Neural crest cell (in vitro differentiated cells): ENCODE results near the gene DYNC1I1. TPM values are rescaled to one million over a fixed set of nuclear protein-coding genes. Genes with fewer than 3 reads are reported as not detected.
A peak's percentile ranks its signal among the peaks of the same experiment; 100 is the strongest.

Experiments
- DNase-seq: peaks from one replicate; pipeline ENCODE4 v3.0.0; 2021; ENCODE audit warnings: low read depth, mixed read lengths, low spot score
- H3K27ac Mint-ChIP-seq: one replicate; pipeline ENCODE4 v1.8.0; 2021; ENCODE audit warnings: mild to moderate bottlenecking, mixed read lengths; ENCODE audit not compliant: unreplicated experiment
- H3K27me3 Mint-ChIP-seq: 2 replicates; pipeline ENCODE4 v1.8.0; 2021; ENCODE audit warnings: low read depth, mild to moderate bottlenecking, mixed read lengths
- H3K36me3 Mint-ChIP-seq: 2 replicates; pipeline ENCODE4 v1.8.0; 2021; ENCODE audit warnings: low read depth, mild to moderate bottlenecking, mixed read lengths
- H3K4me1 Mint-ChIP-seq: 2 replicates; pipeline ENCODE4 v1.8.0; 2021; ENCODE audit warnings: mixed read lengths
- H3K4me3 Mint-ChIP-seq: one replicate; pipeline ENCODE4 v1.8.0; 2021; ENCODE audit warnings: mild to moderate bottlenecking, mixed read lengths
- H3K9me3 Mint-ChIP-seq: 2 replicates; pipeline ENCODE4 v1.8.0; 2021; ENCODE audit warnings: mixed read lengths
- total RNA-seq: library from RNA; stranded (reverse); gene quantifications from 2 replicates; pipeline ENCODE4 v1.2.1, GENCODE V29; 2021
- TF ChIP-seq, protein P1 (sequence below): fragments of 200-600 bp; sonication (generic); conservative IDR thresholded peaks from 2 replicates; pipeline ENCODE4 v1.5.0; 2021; ENCODE audit warnings: antibody characterized with exemption, mild to moderate bottlenecking

DYNC1I1 gene
- total RNA-seq, 1 donor from 2014 or later: 0.79 TPM

DNA sequence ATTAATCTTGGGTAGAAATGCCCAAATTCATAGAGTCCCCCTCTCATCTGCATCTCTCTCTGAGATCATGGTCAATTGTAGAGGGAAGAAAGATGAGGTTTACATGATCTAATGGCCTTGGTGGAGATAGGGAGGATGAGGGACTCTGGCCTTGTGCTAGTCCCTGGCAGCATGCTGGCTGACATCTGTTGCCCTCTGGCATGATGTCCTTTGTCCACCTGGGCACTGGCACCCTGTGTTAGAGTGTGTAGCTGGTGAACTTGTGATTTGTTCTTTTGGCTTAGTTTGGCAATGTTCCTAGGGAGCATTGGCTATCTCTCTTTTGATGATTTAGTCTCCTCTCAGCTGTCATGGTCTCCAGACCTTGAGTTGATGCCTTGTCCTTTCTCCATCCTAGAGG is 103.2 kb downstream of the DYNC1I1 start:
- H3K4me1 Mint-ChIP-seq: no peaks in the 10 kb centered on the region
- peaks cover 2% of the 10 kb centered on the region for H3K9me3 Mint-ChIP-seq
- TF ChIP-seq, protein P1, sequence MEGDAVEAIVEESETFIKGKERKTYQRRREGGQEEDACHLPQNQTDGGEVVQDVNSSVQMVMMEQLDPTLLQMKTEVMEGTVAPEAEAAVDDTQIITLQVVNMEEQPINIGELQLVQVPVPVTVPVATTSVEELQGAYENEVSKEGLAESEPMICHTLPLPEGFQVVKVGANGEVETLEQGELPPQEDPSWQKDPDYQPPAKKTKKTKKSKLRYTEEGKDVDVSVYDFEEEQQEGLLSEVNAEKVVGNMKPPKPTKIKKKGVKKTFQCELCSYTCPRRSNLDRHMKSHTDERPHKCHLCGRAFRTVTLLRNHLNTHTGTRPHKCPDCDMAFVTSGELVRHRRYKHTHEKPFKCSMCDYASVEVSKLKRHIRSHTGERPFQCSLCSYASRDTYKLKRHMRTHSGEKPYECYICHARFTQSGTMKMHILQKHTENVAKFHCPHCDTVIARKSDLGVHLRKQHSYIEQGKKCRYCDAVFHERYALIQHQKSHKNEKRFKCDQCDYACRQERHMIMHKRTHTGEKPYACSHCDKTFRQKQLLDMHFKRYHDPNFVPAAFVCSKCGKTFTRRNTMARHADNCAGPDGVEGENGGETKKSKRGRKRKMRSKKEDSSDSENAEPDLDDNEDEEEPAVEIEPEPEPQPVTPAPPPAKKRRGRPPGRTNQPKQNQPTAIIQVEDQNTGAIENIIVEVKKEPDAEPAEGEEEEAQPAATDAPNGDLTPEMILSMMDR: no peak
- no peaks in the 10 kb centered on the region for H3K36me3 Mint-ChIP-seq
- DNase-seq: no peak
- H3K4me3 Mint-ChIP-seq: no peak overlapping the region
- peaks cover 2% of the 10 kb centered on the region for H3K27me3 Mint-ChIP-seq
- no peak overlapping the region for H3K27ac Mint-ChIP-seq

DNA sequence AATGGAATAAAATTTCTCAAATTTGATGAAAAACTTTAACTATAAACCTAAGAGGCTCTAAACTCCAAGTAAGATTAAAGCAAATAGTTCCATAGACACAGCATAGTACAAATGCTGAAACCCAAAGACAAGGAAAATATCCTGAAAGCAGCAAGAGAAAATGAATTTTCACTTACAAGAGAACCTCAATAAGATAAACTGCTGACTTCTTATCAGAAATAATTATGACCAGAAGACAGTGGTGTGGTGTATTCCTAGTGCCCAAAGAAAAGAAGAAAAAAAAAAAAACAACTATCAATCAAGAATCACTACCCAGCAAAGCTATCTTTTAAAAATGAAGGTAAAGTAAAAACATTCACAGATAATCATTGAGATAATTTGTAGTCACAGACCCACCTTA is 106.3 kb downstream of the DYNC1I1 start:
- no peak for DNase-seq
- peaks cover 2% of the 10 kb centered on the region for H3K9me3 Mint-ChIP-seq
- TF ChIP-seq, protein P1: no peak

DNA sequence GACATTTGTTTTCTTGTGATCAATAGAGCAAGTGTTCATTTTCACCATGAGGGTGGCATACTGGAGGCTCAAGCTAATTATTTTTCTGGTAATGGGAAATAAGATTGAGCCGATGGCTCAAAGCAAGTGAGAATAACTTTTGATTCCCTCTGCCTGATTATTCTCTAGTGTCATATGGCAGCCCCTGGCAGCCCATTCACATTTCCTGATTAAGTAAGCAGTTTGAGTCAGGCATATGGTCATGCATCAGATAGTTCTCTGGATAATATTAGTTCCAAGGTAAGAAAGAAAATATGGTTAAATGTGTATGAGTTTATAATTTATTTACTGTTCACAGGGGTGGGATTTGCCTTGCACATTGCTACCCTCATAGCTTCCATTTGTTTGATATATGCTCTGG is 109.2 kb downstream of the DYNC1I1 start:
- TF ChIP-seq, protein P1: no peak
- H3K4me1 Mint-ChIP-seq: peaks cover 5% of the 10 kb centered on the region
- no peak for DNase-seq
- peaks cover 2% of the 10 kb centered on the region for H3K9me3 Mint-ChIP-seq
- no peaks in the 10 kb centered on the region for H3K27me3 Mint-ChIP-seq
- no peak overlapping the region for H3K27ac Mint-ChIP-seq
- H3K36me3 Mint-ChIP-seq: no peaks in the 10 kb centered on the region
- H3K4me3 Mint-ChIP-seq: no peak overlapping the region

More for the DNA sequence above, 106.3 kb downstream of the DYNC1I1 start:
- Mint-ChIP-seq H3K27ac (no peak overlapping the region), H3K4me3 (no peak overlapping the region), H3K36me3 (no peaks in the 10 kb centered on the region), H3K27me3 (peaks cover 2% of the 10 kb centered on the region), H3K4me1 (no peaks in the 10 kb centered on the region)

DNA sequence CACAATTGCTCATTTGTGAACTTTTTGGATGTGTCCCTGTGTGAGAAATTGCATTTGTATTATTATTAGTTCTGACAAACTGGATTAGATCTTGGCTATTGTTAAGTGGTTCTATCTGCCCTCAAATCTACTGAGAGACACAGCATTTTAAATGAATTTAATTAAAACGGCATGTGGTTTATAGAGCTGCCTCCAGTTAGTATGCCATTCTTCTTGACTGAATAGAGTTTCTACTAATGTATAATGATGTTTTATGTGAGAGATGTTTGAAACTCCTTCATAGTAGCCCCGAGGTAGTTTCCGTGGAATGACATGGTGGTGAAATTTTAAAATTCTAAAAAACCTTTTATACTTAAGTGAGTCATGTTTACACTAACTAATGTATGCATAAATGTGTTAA is 110.9 kb downstream of the DYNC1I1 start:
- Mint-ChIP-seq H3K4me3 (no peak overlapping the region), H3K9me3 (peaks cover 2% of the 10 kb centered on the region), H3K27me3 (no peaks in the 10 kb centered on the region), H3K4me1 (peaks cover 14% of the 10 kb centered on the region), H3K36me3 (no peaks in the 10 kb centered on the region), H3K27ac (no peak overlapping the region)
- TF ChIP-seq, protein P1: no peak
- no peak for DNase-seq

DNA sequence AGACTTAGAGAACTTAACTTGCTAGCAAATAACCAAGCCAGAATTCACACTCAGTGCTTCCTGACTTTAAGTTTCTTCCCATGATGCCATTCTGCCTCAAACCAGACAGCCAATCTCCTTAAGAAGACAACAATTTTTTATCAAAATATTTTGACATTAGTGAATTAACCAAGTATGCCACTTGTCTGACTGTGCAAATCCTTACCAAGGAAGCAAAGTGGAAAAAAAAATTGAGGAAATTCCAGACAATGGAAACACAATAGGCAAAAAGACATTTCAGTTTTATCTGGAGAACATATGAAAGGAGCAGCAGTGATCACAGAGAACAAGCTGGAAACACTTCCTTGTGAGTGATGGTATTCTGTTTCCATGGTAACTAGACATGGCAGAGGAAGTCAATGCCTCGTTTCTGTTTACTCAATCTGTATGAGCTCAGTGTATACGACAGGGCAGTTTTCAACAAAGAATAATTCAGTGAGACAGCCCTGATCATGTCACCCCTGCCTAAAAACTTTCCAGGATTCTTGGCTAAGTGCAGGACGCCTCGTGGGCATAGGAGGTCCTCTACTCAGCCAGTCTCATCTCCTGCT is 114.2 kb downstream of the DYNC1I1 start:
- DNase-seq: no peak
- Mint-ChIP-seq H3K36me3 (no peaks in the 10 kb centered on the region), H3K27me3 (no peaks in the 10 kb centered on the region), H3K4me1 (peaks cover 14% of the 10 kb centered on the region), H3K27ac (peak overlapping the region; percentile 50), H3K4me3 (no peak overlapping the region), H3K9me3 (peaks cover 3% of the 10 kb centered on the region)
- TF ChIP-seq, protein P1: no peak
